Endothelial cell of umbilical vein (primary cell): ENCODE results near the gene CBX3. TPM values are rescaled to one million over a fixed set of nuclear protein-coding genes. Genes with fewer than 3 reads are reported as not detected.

Experiments used
- BruUV-seq: library from RNA; stranded (reverse); fragments of 400-500 nt; replicated peaks from 2 replicates; lab custom pipeline; 2021; lab: Mats Ljungman, UMichigan
- CTCF ChIA-PET: fragments of 300-600, 350-600 bp; sonication (Branson Sonifier 250); formaldehyde crosslinking; loops from one replicate; lab custom pipeline; 2021; ENCODE audit warnings: antibody characterized with exemption, inconsistent platforms; lab: Charles Lee
- POLR2A ChIA-PET: fragments of 300-600, 350-600 bp; sonication (Branson Sonifier 250); formaldehyde crosslinking; loops from one replicate; lab custom pipeline; 2021; ENCODE audit warnings: antibody characterized with exemption, inconsistent platforms; lab: Charles Lee
- DNase-seq: peaks from one replicate; pipeline ENCODE4 v3.0.0-alpha.2; 2011; ENCODE audit warnings: low read depth, low spot score
- FAIRE-seq: peaks from 2 replicates; lab custom pipeline; 2011; peaks lifted over from hg19 to GRCh38; lab: Jason Lieb, UNC
- H2AFZ ChIP-seq: 2 replicates; pipeline ENCODE4 v1.6.0; 2012; ENCODE audit warnings: low read depth, low read length, control low read depth, inconsistent platforms
- H3K27ac ChIP-seq: 2 replicates; pipeline ENCODE4 v1.5.1; 2011; ENCODE audit warnings: low read depth, mild to moderate bottlenecking, control low read depth, low read length, moderate library complexity; ENCODE audit not compliant: insufficient read depth
- H3K27me3 ChIP-seq, 2 experiments: 2 replicates each; pipeline versions ENCODE4 v1.6.0 to v1.6.1; 2011; ENCODE audit warnings: low read length in 2 of 2, mixed read lengths in 1 of 2; ENCODE audit not compliant: control insufficient read depth in 2 of 2, insufficient read depth in 2 of 2
- H3K36me3 ChIP-seq, 2 experiments: 2 replicates in 1 of 2; 3 replicates in 1 of 2; pipeline ENCODE4 v1.5.1; 2011; ENCODE audit warnings: low read length in 2 of 2, mild to moderate bottlenecking in 1 of 2, moderate library complexity in 1 of 2; ENCODE audit not compliant: control insufficient read depth in 2 of 2, insufficient read depth in 2 of 2; ENCODE audit errors: extremely low read depth in 1 of 2
- H3K4me1 ChIP-seq: 3 replicates; pipeline ENCODE4 v1.5.1; 2011; ENCODE audit warnings: mild to moderate bottlenecking, low read length; ENCODE audit not compliant: control insufficient read depth, insufficient read depth; ENCODE audit errors: extremely low read depth
- H3K4me2 ChIP-seq: 2 replicates; pipeline ENCODE4 v1.6.1; 2011; ENCODE audit warnings: low read length, control low read depth, mixed read lengths; ENCODE audit not compliant: insufficient read depth
- H3K4me3 ChIP-seq, 3 experiments: fragments of 200-600 bp in 1 of 3; sonication (generic), shearing (Covaris generic) in 1 of 3; replicated peaks in 1 of 3; 2 replicates each; pipeline ENCODE4 v1.5.1; 2011 to 2016; ENCODE audit warnings: control low read depth in 3 of 3, low read length in 3 of 3, mild to moderate bottlenecking in 2 of 3, inconsistent platforms in 1 of 3, low read depth in 1 of 3, moderate library complexity in 1 of 3; ENCODE audit not compliant: insufficient read depth in 1 of 3
- H3K79me2 ChIP-seq: 2 replicates; pipeline ENCODE4 v1.6.0; 2012; ENCODE audit warnings: low read length, inconsistent platforms; ENCODE audit not compliant: control insufficient read depth, insufficient read depth
- H3K9ac ChIP-seq: replicated peaks from 2 replicates; pipeline ENCODE3; 2011; ENCODE audit warnings: low read length, control low read depth; ENCODE audit not compliant: insufficient read depth; ENCODE audit errors: extremely low read depth
- H3K9me1 ChIP-seq: replicated peaks from 3 replicates; pipeline ENCODE4 v1.6.0; 2011; ENCODE audit warnings: mild to moderate bottlenecking, low read length; ENCODE audit not compliant: control insufficient read depth, insufficient read depth; ENCODE audit errors: extremely low read depth
- H3K9me3 ChIP-seq: replicated peaks from 2 replicates; pipeline ENCODE4 v1.5.1; 2012; ENCODE audit warnings: low read length, inconsistent platforms; ENCODE audit not compliant: control insufficient read depth, insufficient read depth
- H4K20me1 ChIP-seq: replicated peaks from 2 replicates; pipeline ENCODE3; 2011; ENCODE audit warnings: mild to moderate bottlenecking, low read length; ENCODE audit not compliant: control insufficient read depth, insufficient read depth; ENCODE audit errors: extremely low read depth
- CTCF ChIP-seq, 2 donors: IDR thresholded peaks; 1 replicate in 1 of 2; 2 replicates in 1 of 2; pipeline ENCODE4 v1.5.1; 2011; ENCODE audit warnings: low read length in 2 of 2, mild to moderate bottlenecking in 2 of 2, moderate library complexity in 2 of 2, control low read depth in 1 of 2, inconsistent platforms in 1 of 2, low read depth in 1 of 2; ENCODE audit not compliant: insufficient read depth in 1 of 2; ENCODE audit errors: extremely low read depth in 1 of 2
- EZH2 ChIP-seq: IDR thresholded peaks from 2 replicates; pipeline ENCODE4 v1.6.1; 2012; ENCODE audit warnings: borderline replicate concordance, low read depth, mild to moderate bottlenecking, moderate library complexity, low read length, inconsistent platforms; ENCODE audit not compliant: severe bottlenecking
- FOS ChIP-seq: IDR thresholded peaks from 2 replicates; pipeline ENCODE4 v1.6.1; 2011; ENCODE audit warnings: mild to moderate bottlenecking, low read length, moderate library complexity, borderline replicate concordance; ENCODE audit not compliant: insufficient read depth
- GATA2 ChIP-seq: IDR thresholded peaks from 2 replicates; pipeline ENCODE4 v1.7.0; 2011; ENCODE audit warnings: low read depth, mild to moderate bottlenecking, moderate library complexity, mixed read lengths, low read length; ENCODE audit not compliant: insufficient read length, insufficient read depth
- JUN ChIP-seq: IDR thresholded peaks from 2 replicates; pipeline ENCODE4 v1.6.1; 2011; ENCODE audit warnings: borderline replicate concordance, low read depth; ENCODE audit not compliant: insufficient read length, insufficient read depth
- MAX ChIP-seq: IDR thresholded peaks from 2 replicates; pipeline ENCODE4 v1.6.1; 2011; ENCODE audit not compliant: insufficient read depth, insufficient read length
- MYC ChIP-seq: IDR thresholded peaks from one replicate; pipeline ENCODE4 v1.6.1; 2011; ENCODE audit warnings: mild to moderate bottlenecking, low read depth, low read length
- POLR2A ChIP-seq: IDR thresholded peaks from 2 replicates; pipeline ENCODE4 v1.6.1; 2012; ENCODE audit warnings: low read depth, mild to moderate bottlenecking, control low read depth, low read length
- POLR2AphosphoS5 ChIP-seq: IDR thresholded peaks from 2 replicates; pipeline ENCODE4 v1.6.1; 2012; ENCODE audit warnings: low read depth, mild to moderate bottlenecking, control low read depth, low read length, moderate library complexity; ENCODE audit not compliant: insufficient read depth
- dilution Hi-C: fragments of 300-500 bp; cut with MboI; formaldehyde crosslinking; loops from one replicate; pipeline ENCODE4 v1.15.0; 2019; ENCODE audit warnings: low sequenced_read_pairs; ENCODE audit not compliant: extremely low pct_ligation_motif_present
- intact Hi-C: fragments of 100-400 bp; cut with micrococcal nuclease; formaldehyde crosslinking; loops from one replicate; pipeline ENCODE4 v1.10.0; 2022
- polyA plus RNA-seq, 4 experiments: library from polyadenylated mRNA; depleted of rRNA in 3 of 4; stranded (reverse) in 3 of 4; unstranded in 1 of 4; fragments of >200 nt; gene quantifications; 2 replicates each; pipeline versions ENCODE4 v1.2.1 to v1.2.3, GENCODE V29; 2011 to 2012; ENCODE audit warnings: missing spikeins in 1 of 4
- total RNA-seq: library from RNA; stranded (reverse); gene quantifications from 2 replicates; pipeline ENCODE4 v1.2.3, GENCODE V29; 2021

The CBX3 gene
- total and polyA plus RNA-seq, 2 donors (not counting 3 experiments of a cell fraction or from before 2014, with no cell fraction given): 47.5 to 200 TPM

- peaks cover 0 to 11% of the 10 kb centered on the region in 2 experiments for H3K27me3 ChIP-seq
- H2AFZ ChIP-seq: no peak overlapping the region
- dilution Hi-C loops: no loop called here
- H3K4me1 ChIP-seq: no peaks in the 10 kb centered on the region
- H3K27ac ChIP-seq: no peak overlapping the region
- no peak overlapping the region for H3K4me3 ChIP-seq
- intact Hi-C loops: no loop called here
- H3K9me1 ChIP-seq: no peaks in the 10 kb centered on the region
- no peak for TF ChIP-seq FOS
- no peak for TF ChIP-seq POLR2A
- no peak for TF ChIP-seq MAX
- TF ChIP-seq EZH2: no peak
- TF ChIP-seq MYC: no peak
- no peak for TF ChIP-seq GATA2
- no peak for TF ChIP-seq JUN
- no peak for TF ChIP-seq CTCF (IDR thresholded peaks at IDR 0.05; ENCODE audit: extremely low read depth in 1 of 2, insufficient read depth in 1 of 2, low read depth in 1 of 2, low read length in 2 of 2)
- no peak for TF ChIP-seq POLR2AphosphoS5
- H3K36me3 ChIP-seq: no peaks in the 10 kb centered on the region
- no peaks in the 10 kb centered on the region for H3K9me3 ChIP-seq
- DNase-seq: no peak
- POLR2A ChIA-PET: no interaction called here
- no peak for FAIRE-seq
- no peak overlapping the region for H3K4me2 ChIP-seq
- no peaks in the 10 kb centered on the region for H3K79me2 ChIP-seq
- CTCF ChIA-PET: no interaction called here
- BruUV-seq: no TSS peak
- no peaks in the 10 kb centered on the region for H4K20me1 ChIP-seq
- H3K9ac ChIP-seq: no peak overlapping the region
Observed at GRCh38 chr7:26224359-26224758, 22.8 kb downstream of the CBX3 start.
